ENCODE data around the gene AMBRA1. TPM values are rescaled to one million over a fixed set of nuclear protein-coding genes. Genes with fewer than 3 reads are reported as not detected.

Gene AMBRA1
- total and polyA plus RNA-seq, 11 donors: 5.6 to 23.5 (median 16.2) TPM

GRCh38 chr11:46492532-46492931 lies 101.3 kb downstream of the AMBRA1 start:
- H3K36me3 ChIP-seq: peaks cover 0 to 41% (median 13%) of the 10 kb centered on the region in 9 donors
- H3K4me1 ChIP-seq: peaks cover 0 to 50% (median 32%) of the 10 kb centered on the region in 12 donors
- intact Hi-C loops (cut with DNase I): loop anchor here in 5 of 10 donors (5.0 kb wide), 2 partner anchors 35 to 40 kb away; no protein-coding TSS in a partner anchor

GRCh38 chr11:46491661-46492330 lies 102.0 kb downstream of the AMBRA1 start:
- DNase-seq (no peak), ATAC-seq (peak in 3 of 4 donors; percentile 10 to 30 (median 15))
- no peak for TF ChIP-seq CTCF (IDR thresholded peaks at IDR 0.05)
- TF ChIP-seq POLR2A (IDR thresholded peaks at IDR 0.05): no peak
- peaks cover 0 to 41% (median 13%) of the 10 kb centered on the region in 9 donors for H3K36me3 ChIP-seq
- intact Hi-C loops (cut with DNase I): loop anchor here in 7 of 10 donors (2.0 to 5.0 kb wide), 3 partner anchors 36 to 41 kb away; no protein-coding TSS in a partner anchor
- WGBS, 4 donors: 22 to 44% (median 39%) methylated on average over 4 of the region's 4 CpGs
- H3K4me3 ChIP-seq: no peak overlapping the region
- H3K4me1 ChIP-seq: peaks cover 0 to 43% (median 29%) of the 10 kb centered on the region in 12 donors
- H3K9me3 ChIP-seq: no peaks in the 10 kb centered on the region
- H3K27ac ChIP-seq: peak overlapping the region in 11 of 12 donors; percentile 9 to 70 (median 46)
- H3K27me3 ChIP-seq: no peaks in the 10 kb centered on the region

More at GRCh38 chr11:46492532-46492931, 101.3 kb downstream of the AMBRA1 start:
- peak; percentile 57 to 78 (median 72) for ATAC-seq
- H3K27me3 ChIP-seq: no peaks in the 10 kb centered on the region
- H3K27ac ChIP-seq: peak overlapping the region in 10 of 12 donors; percentile 20 to 70 (median 47)
- no peak for TF ChIP-seq CTCF (IDR thresholded peaks at IDR 0.05)
- no peak for TF ChIP-seq POLR2A (IDR thresholded peaks at IDR 0.05)
- H3K4me3 ChIP-seq: no peak overlapping the region
- H3K9me3 ChIP-seq: no peaks in the 10 kb centered on the region
- peak in 2 of 5 donors; percentile 31 to 43 for DNase-seq
- 52 to 67% (median 60%) methylated on average over 11 of the region's 11 CpGs for WGBS, 4 donors

- Histone ChIP-seq H3K4me1 (peaks cover 0 to 43% (median 29%) of the 10 kb centered on the region in 12 donors), H3K27ac (peak overlapping the region in 1 of 12 donors; percentile 15), H3K9me3 (no peaks in the 10 kb centered on the region), H3K27me3 (no peaks in the 10 kb centered on the region), H3K36me3 (peaks cover 0 to 41% (median 13%) of the 10 kb centered on the region in 9 donors), H3K4me3 (no peak overlapping the region)
- ATAC-seq: peak in 1 of 4 donors; percentile 49
- TF ChIP-seq POLR2A (IDR thresholded peaks at IDR 0.05) (no peak), CTCF (IDR thresholded peaks at IDR 0.05) (no peak)
- intact Hi-C loops (cut with DNase I): loop anchor here in 7 of 10 donors (2.0 to 5.0 kb wide), 3 partner anchors 37 to 42 kb away; no protein-coding TSS in a partner anchor
- DNase-seq: no peak
These were observed 103.2 kb downstream of the AMBRA1 start for GRCh38 chr11:46490666-46491065.
